Lower leg skin (tissue), 4 donors: ENCODE results near the gene PALM3. TPM values are rescaled to one million over a fixed set of nuclear protein-coding genes. Genes with fewer than 3 reads are reported as not detected.
A peak's percentile ranks its signal among the peaks of the same experiment; 100 is the strongest.

Experiments used
- DNase-seq, 2 donors: peaks; one replicate each; pipeline ENCODE4 v3.0.0-alpha.2; 2019; ENCODE audit warnings: low spot score in 2 of 2
- H3K4me3 ChIP-seq: fragments of 200-600 bp; sonication (generic); 2 replicates; pipeline ENCODE4 v1.5.1; 2017; ENCODE audit warnings: mild to moderate bottlenecking, low read depth; ENCODE audit not compliant: poor library complexity, severe bottlenecking
- POLR2A ChIP-seq, 2 donors: fragments of 450-650 bp; IDR thresholded peaks; one replicate each; pipeline ENCODE4 v1.6.1; 2016 to 2017; ENCODE audit warnings: antibody characterized with exemption in 2 of 2, mild to moderate bottlenecking in 1 of 2, moderate library complexity in 1 of 2
- WGBS, 2 donors: methylation state at CpG; one replicate each; pipeline ENCODE4 v1.1.5; 2018; 5-methylcytosine and 5-hydroxymethylcytosine counted together
- intact Hi-C: fragments of 100-400 bp; cut with DNase I; formaldehyde crosslinking; loops from one replicate; pipeline ENCODE4 v1.15.0; 2023; ENCODE audit warnings: low total_unique reads
- total RNA-seq, 4 donors: library from RNA; depleted of rRNA; stranded (reverse); fragments of >200 nt; gene quantifications; one replicate each; pipeline ENCODE4 v1.1.0, GENCODE V29; 2016
- TF ChIP-seq, protein P1 (sequence below), 3 donors: fragments of 450-650 bp; IDR thresholded peaks; one replicate each; pipeline ENCODE4 v1.5.1; 2016; ENCODE audit warnings: antibody characterized with exemption in 3 of 3, mild to moderate bottlenecking in 3 of 3, moderate library complexity in 2 of 3

PALM3 gene
- total RNA-seq, 4 donors from 2014 or later, result 0.10 TPM; not detected in 3

DNA sequence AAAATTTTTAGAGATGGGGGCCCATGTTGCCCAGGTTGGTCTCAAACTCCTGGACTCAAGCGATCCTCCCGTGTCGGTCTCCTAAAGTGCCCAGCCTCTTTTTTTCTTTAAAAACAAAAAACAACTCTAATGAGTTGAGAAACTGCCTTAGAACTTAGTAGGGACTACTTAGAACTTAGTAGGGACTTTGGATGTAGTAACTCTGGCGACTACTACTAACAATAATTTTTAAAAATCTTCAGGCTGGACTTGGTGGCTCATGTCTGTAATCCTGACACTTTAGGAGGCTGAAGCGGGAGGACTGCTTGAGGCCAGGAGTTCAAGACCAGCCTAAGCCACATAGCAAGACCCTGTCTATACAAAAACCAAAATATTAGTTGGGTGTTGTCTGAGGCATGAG is 24.2 kb upstream of the PALM3 start:
- no peak for TF ChIP-seq POLR2A (IDR thresholded peaks at IDR 0.05)
- TF ChIP-seq, protein P1, sequence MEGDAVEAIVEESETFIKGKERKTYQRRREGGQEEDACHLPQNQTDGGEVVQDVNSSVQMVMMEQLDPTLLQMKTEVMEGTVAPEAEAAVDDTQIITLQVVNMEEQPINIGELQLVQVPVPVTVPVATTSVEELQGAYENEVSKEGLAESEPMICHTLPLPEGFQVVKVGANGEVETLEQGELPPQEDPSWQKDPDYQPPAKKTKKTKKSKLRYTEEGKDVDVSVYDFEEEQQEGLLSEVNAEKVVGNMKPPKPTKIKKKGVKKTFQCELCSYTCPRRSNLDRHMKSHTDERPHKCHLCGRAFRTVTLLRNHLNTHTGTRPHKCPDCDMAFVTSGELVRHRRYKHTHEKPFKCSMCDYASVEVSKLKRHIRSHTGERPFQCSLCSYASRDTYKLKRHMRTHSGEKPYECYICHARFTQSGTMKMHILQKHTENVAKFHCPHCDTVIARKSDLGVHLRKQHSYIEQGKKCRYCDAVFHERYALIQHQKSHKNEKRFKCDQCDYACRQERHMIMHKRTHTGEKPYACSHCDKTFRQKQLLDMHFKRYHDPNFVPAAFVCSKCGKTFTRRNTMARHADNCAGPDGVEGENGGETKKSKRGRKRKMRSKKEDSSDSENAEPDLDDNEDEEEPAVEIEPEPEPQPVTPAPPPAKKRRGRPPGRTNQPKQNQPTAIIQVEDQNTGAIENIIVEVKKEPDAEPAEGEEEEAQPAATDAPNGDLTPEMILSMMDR (IDR thresholded peaks at IDR 0.05), result no peak
- no peak overlapping the region for H3K4me3 ChIP-seq
- WGBS, 2 donors, result 90 to 91% methylated on average over 5 of the region's 5 CpGs
- intact Hi-C loops, result no loop called here
- DNase-seq, result no peak

DNA sequence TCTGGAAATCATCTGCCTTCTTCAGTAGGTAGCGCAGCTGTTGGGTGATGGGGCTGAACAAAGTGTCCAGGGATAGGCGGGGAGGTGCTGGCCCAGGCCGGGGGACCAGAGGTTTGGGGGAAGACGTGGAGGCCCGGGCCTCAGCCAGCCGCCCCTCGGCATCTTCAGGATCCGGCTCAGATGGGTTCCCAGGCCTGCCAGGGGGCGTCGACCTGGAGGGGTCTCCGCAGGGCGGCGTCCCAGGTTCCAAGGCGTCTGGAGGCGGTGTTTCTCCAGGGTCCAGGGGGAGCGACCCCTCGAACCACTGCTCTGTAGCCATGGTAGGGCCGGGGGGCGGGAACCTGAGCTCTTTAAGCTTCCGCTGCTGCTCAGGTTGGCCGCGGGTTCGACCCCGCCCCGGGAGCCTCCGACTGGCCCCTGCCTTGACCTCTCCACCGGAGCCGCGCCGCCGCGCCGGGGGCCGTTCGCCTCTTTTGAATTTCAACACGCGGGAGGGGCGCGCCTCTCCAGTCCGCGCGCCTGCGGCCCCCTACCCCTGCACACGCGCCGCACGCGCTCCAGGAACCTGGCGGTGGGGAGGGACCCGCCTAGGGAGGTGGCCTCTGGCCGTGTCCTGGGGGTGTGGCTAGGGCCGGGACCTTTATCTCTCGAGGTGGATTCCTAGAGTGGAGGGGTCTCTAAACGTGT is 23.6 kb upstream of the PALM3 start, which contains the start of gene C19orf67:
C19orf67 (minus strand) TSS at position 475 of the 687 bp plus-strand sequence; CDS start at position 319, 156 bp downstream.
- WGBS, 2 donors, result 75 to 80% methylated on average over 23 to 54 of the region's 54 CpGs
- intact Hi-C loops, result no loop called here
- DNase-seq, result no peak
- TF ChIP-seq, protein P1 (IDR thresholded peaks at IDR 0.05), result no peak
- no peak for TF ChIP-seq POLR2A (IDR thresholded peaks at IDR 0.05)
- H3K4me3 ChIP-seq, result no peak within 1 kb of the TSS

DNA sequence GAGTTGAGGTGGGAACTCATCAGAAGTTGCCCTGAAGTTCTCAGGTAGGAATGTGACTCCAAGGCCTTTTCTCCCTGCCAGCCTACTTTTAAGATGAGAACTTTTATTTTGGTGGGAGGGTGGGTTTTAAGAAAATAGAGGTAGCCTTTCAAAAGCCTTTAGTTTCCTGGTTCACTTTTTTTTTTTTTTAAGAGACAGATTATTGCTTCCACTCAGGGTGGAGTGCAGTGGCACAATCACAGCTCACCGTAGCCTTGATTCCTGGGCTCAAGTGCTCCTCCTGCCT is 20.7 kb upstream of the PALM3 start:
- WGBS, 2 donors, result 0 to 15% methylated on average over 1 of the region's 1 CpG
- TF ChIP-seq POLR2A (IDR thresholded peaks at IDR 0.05), result no peak
- TF ChIP-seq, protein P1 (IDR thresholded peaks at IDR 0.05), result no peak
- DNase-seq, result no peak
- H3K4me3 ChIP-seq, result no peak overlapping the region
- intact Hi-C loops, result no loop called here

DNA sequence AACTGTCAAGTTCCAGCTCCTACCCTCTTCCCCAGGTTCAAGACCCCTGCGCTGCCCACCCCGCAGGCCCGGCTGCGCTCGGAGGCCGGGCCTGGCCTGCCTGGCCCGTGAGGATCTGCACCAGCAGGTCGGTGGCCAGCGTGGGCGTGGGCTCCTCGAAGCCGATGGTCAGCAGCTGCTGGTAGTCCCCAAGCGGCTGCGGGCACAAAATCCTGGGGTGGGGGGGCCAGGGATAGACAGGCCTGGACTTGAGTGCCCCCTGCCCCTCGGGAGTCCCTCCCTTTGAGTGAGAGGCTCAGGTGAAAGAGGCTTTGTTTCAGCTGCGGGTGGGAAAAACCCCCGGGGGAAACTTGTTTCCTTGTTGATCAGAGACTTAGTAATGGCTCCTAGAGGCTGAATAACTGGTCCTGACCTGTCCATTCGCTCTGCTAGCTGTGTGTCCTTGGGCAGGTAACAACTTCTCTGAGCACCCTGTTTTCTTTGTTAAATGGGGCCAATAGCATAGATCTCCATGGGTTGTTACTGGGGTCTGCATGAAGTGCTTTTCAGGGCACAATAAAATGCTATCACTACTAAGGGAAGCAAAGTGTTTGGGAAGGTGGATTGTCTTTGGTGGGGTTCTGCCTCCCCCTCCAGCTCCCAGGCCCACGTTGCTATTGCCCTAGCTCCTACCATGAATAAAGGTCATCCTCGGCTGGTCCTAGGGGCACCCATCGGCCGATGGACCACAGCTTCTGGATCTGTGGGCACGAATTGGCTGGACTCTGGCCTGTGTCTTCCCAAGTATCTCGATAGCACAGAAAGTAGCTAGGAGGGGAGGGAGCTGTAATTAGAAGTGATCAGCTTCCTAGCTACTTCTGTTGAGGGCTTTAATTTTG is 20.2 kb upstream of the PALM3 start:
- TF ChIP-seq, protein P1 (IDR thresholded peaks at IDR 0.05), result no peak
- no peak for TF ChIP-seq POLR2A (IDR thresholded peaks at IDR 0.05)
- WGBS, 2 donors, result 18 to 23% methylated on average over 21 to 24 of the region's 24 CpGs
- peak in 1 of 2 donors; percentile 50 for DNase-seq
- intact Hi-C loops, result no loop called here
- peak overlapping the region; percentile 70 for H3K4me3 ChIP-seq

DNA sequence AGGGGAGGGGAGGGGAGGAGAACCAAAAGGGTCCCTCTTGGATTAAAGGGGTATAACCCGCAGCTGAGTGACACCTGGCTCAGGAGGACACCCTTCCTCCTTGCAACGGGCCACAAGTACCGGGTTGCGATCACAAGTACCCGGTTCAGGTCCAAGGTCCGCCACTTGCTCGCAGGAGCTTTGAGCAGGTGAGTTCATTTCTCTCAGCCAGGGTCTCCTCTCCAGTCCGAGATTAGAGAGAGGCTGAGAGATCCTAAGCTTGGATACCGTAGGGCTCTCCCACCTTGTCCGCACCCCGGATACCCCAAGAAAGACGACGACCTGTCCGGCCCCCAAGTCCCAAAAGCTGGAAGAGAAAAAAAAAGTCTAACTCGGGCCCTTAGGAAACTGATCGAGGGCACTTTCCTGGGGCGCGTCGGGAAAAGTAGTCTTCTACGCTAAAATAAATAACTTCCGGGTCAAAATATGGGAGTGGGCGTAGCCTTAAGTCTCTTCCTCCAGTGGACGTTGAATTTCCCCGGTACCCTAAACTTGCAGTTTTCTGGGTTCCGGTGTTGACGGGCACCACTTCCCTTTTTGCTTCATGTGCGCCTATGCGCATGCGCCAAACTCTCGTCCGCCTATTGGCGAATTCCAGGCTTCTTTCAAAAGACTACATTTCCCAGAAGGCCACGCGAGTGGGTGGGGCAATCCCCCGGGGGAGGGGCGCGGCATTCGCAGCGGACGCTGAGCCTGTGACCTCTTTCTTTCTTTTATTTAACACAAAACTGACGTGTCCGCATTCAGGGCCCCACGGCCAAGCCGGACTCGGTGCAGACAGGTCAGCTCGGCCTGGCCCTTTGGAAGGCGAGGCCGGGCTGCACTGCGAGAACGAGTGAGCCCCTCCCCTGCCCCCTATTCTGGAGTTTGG is 19.3 kb upstream of the PALM3 start:
- DNase-seq, result peak; percentile 99 to 100
- WGBS, 2 donors, result 0% methylated on average over 50 of the region's 50 CpGs
- intact Hi-C loops, result no loop called here
- peak overlapping the region; percentile 70 for H3K4me3 ChIP-seq
- TF ChIP-seq, protein P1 (IDR thresholded peaks at IDR 0.05), result peak in 1 of 3 donors; percentile 14
- TF ChIP-seq POLR2A (IDR thresholded peaks at IDR 0.05), result no peak
